IMR-90 (cell line): ENCODE data around the gene USP50. TPM values are rescaled to one million over a fixed set of nuclear protein-coding genes. Genes with fewer than 3 reads are reported as not detected.

Source experiments
- ATAC-seq: fragments of 200-7000 bp; cut with Tn5 transposase; 2 replicates; pipeline ENCODE4 v1.9.1; 2020; ENCODE audit warnings: low read depth, mild to moderate bottlenecking, moderate library complexity
- BruUV-seq: library from RNA; stranded (reverse); fragments of 400-500 nt; replicated peaks from 2 replicates; lab custom pipeline; 2021; lab: Mats Ljungman, UMichigan
- CTCF ChIA-PET: fragments of 300-600 bp; formaldehyde crosslinking; extraction: SDS; loops from one replicate; lab custom pipeline; 2021; ENCODE audit warnings: antibody characterized with exemption; lab: Yijun Ruan, JAX
- POLR2A ChIA-PET: fragments of 300-600 bp; sonication (Branson Sonifier 250); formaldehyde crosslinking; loops from one replicate; lab custom pipeline; 2022; ENCODE audit warnings: antibody characterized with exemption; ENCODE audit not compliant: unreplicated experiment; lab: Charles Lee
- DNase-seq: peaks from one replicate; pipeline ENCODE4 v3.0.0; 2013
- H2AFZ ChIP-seq: replicated peaks from 2 replicates; pipeline ENCODE3; 2013; ENCODE audit warnings: low read length, mild to moderate bottlenecking; ENCODE audit not compliant: poor library complexity
- H2AK5ac ChIP-seq: 2 replicates; pipeline ENCODE4 v1.6.1; 2013; ENCODE audit warnings: low read depth, low read length, inconsistent platforms
- H2AK9ac ChIP-seq: replicated peaks from 2 replicates; pipeline ENCODE3; 2013; ENCODE audit warnings: mild to moderate bottlenecking, low read depth, low read length, moderate library complexity; ENCODE audit not compliant: poor library complexity
- H2BK120ac ChIP-seq: 2 replicates; pipeline ENCODE4 v1.6.1; 2013; ENCODE audit warnings: low read depth, low read length, inconsistent platforms
- H2BK15ac ChIP-seq: 3 replicates; pipeline ENCODE4 v1.6.1; 2013; ENCODE audit warnings: low read depth, low read length, inconsistent platforms
- H2BK20ac ChIP-seq: 2 replicates; pipeline ENCODE4 v1.6.1; 2013; ENCODE audit warnings: low read depth, mild to moderate bottlenecking, inconsistent platforms, low read length, moderate library complexity
- H2BK5ac ChIP-seq: 2 replicates; pipeline ENCODE4 v1.6.1; 2013; ENCODE audit warnings: mild to moderate bottlenecking, low read depth, low read length, inconsistent platforms; ENCODE audit not compliant: poor library complexity, severe bottlenecking
- H3K14ac ChIP-seq: replicated peaks from 2 replicates; pipeline ENCODE4 v1.6.1; 2013; ENCODE audit warnings: low read depth, low read length, inconsistent platforms
- H3K18ac ChIP-seq: 2 replicates; pipeline ENCODE4 v1.6.1; 2013; ENCODE audit warnings: low read depth, low read length, control low read depth
- H3K23ac ChIP-seq: 2 replicates; pipeline ENCODE4 v1.6.1; 2013; ENCODE audit warnings: low read depth, low read length, inconsistent platforms
- H3K27ac ChIP-seq: 2 replicates; pipeline ENCODE4 v1.5.1; 2013; ENCODE audit warnings: mild to moderate bottlenecking, control low read depth, low read length; ENCODE audit not compliant: insufficient read depth
- H3K27me3 ChIP-seq: 2 replicates; pipeline ENCODE4 v1.6.1; 2013; ENCODE audit warnings: low read length; ENCODE audit not compliant: control insufficient read depth, insufficient read depth
- H3K36me3 ChIP-seq: 2 replicates; pipeline ENCODE4 v1.6.1; 2013; ENCODE audit warnings: low read length, mixed read lengths; ENCODE audit not compliant: control insufficient read depth, insufficient read depth
- H3K4ac ChIP-seq: 2 replicates; pipeline ENCODE4 v1.6.1; 2013; ENCODE audit warnings: low read depth, low read length, inconsistent platforms
- H3K4me1 ChIP-seq: 2 replicates; pipeline ENCODE4 v1.6.1; 2013; ENCODE audit warnings: low read length, mixed read lengths; ENCODE audit not compliant: control insufficient read depth, insufficient read depth
- H3K4me2 ChIP-seq: 2 replicates; pipeline ENCODE4 v1.6.1; 2013; ENCODE audit warnings: low read depth, mild to moderate bottlenecking, control low read depth, low read length, moderate library complexity
- H3K4me3 ChIP-seq: 2 replicates; pipeline ENCODE4 v1.5.1; 2013; ENCODE audit warnings: low read depth, mild to moderate bottlenecking, control low read depth, low read length, moderate library complexity; ENCODE audit not compliant: insufficient read depth
- H3K56ac ChIP-seq: 2 replicates; pipeline ENCODE4 v1.6.1; 2013; ENCODE audit warnings: low read length, inconsistent platforms; ENCODE audit not compliant: insufficient read depth; ENCODE audit errors: extremely low read depth
- H3K79me1 ChIP-seq, 2 experiments: 2 replicates each; pipeline ENCODE4 v1.6.1; 2013; ENCODE audit warnings: low read length in 2 of 2, inconsistent platforms in 1 of 2, low read depth in 1 of 2
- H3K9ac ChIP-seq: 2 replicates; pipeline ENCODE4 v1.6.1; 2013; ENCODE audit warnings: low read depth, low read length, control low read depth
- H3K9me1 ChIP-seq: 2 replicates; pipeline ENCODE4 v1.6.1; 2013; ENCODE audit warnings: low read length, inconsistent platforms; ENCODE audit not compliant: insufficient read depth
- H3K9me3 ChIP-seq: 2 replicates; pipeline ENCODE4 v1.6.1; 2013; ENCODE audit warnings: low read length; ENCODE audit not compliant: control insufficient read depth, insufficient read depth
- H4K20me1 ChIP-seq: 2 replicates; pipeline ENCODE4 v1.6.1; 2013; ENCODE audit warnings: low read length, inconsistent platforms; ENCODE audit not compliant: insufficient read depth
- H4K5ac ChIP-seq: 2 replicates; pipeline ENCODE4 v1.6.1; 2013; ENCODE audit warnings: mild to moderate bottlenecking, low read depth, low read length, control low read depth
- H4K8ac ChIP-seq, 2 experiments: 2 replicates each; pipeline ENCODE4 v1.6.1; 2013; ENCODE audit warnings: low read depth in 2 of 2, low read length in 2 of 2, control low read depth in 1 of 2, inconsistent platforms in 1 of 2
- H4K91ac ChIP-seq: 2 replicates; pipeline ENCODE4 v1.6.1; 2013; ENCODE audit warnings: low read depth, low read length, inconsistent platforms; ENCODE audit not compliant: insufficient read depth
- CEBPB ChIP-seq: IDR thresholded peaks from 2 replicates; pipeline ENCODE4 v1.6.1; 2012; ENCODE audit warnings: low read depth, low read length, improper control_type of control experiment
- CTCF ChIP-seq: conservative IDR thresholded peaks from 2 replicates; pipeline ENCODE4 v1.5.1; 2012; ENCODE audit warnings: mild to moderate bottlenecking, low read depth, low read length, improper control_type of control experiment
- dilution Hi-C: fragments of 300-500 bp; cut with HindIII; formaldehyde crosslinking; loops from one replicate; pipeline ENCODE4 v1.14.3; 2018; ENCODE audit warnings: low sequenced_read_pairs; ENCODE audit not compliant: unreplicated experiment
- in situ Hi-C: fragments of 300-500 bp; cut with MboI; formaldehyde crosslinking; loops from 3 replicates; pipeline ENCODE4 v1.14.3; 2019; ENCODE audit warnings: low sequenced_read_pairs, inconsistent platforms, mixed read lengths
- intact Hi-C: fragments of 100-400 bp; cut with micrococcal nuclease; formaldehyde crosslinking; loops from 2 replicates; pipeline ENCODE4 v1.10.0; 2022
- microRNA-seq, 2 experiments: library from miRNA; stranded (forward) in 1 of 2; unstranded in 1 of 2; fragments of 10-50 nt in 1 of 2; fragments of <30 nt in 1 of 2; gene quantifications in 1 of 2; microRNA quantifications in 1 of 2; one replicate each; pipeline versions ENCODE3 to v1.1.0; 2013 to 2020; ENCODE audit not compliant: insufficient read depth in 1 of 2, insufficient read length in 1 of 2, unreplicated experiment in 1 of 2
- polyA plus RNA-seq, 3 experiments: library from polyadenylated mRNA; depleted of rRNA; stranded (reverse); fragments of >200 nt; gene quantifications; 2 replicates each; pipeline ENCODE4 v1.2.3, GENCODE V29; 2012; ENCODE audit warnings: low replicate concordance in 1 of 3
- small RNA-seq, 5 experiments: library from RNA; depleted of rRNA; stranded (forward); fragments of <200 nt; gene quantifications; one replicate each; pipeline ENCODE3, GENCODE V24; 2012
- total RNA-seq: library from RNA; depleted of rRNA; stranded (reverse); fragments of >200 nt; gene quantifications from 2 replicates; pipeline ENCODE4 v1.2.3, GENCODE V29; 2012; rRNA removed

USP50 gene
- total and polyA plus RNA-seq, 2 of the 4 experiments (the other 2 are of a cell fraction): not detected

GRCh38 chr15:50452927-50453326 lies 93.5 kb downstream of the USP50 start:
- Histone ChIP-seq H3K4ac (no peak overlapping the region), H2BK15ac (no peak overlapping the region), H3K18ac (no peak overlapping the region), H3K27me3 (no peaks in the 10 kb centered on the region), H4K91ac (no peak overlapping the region), H2BK120ac (no peak overlapping the region), H3K36me3 (peaks cover 9% of the 10 kb centered on the region), H3K56ac (no peak overlapping the region), H3K4me1 (peaks cover 5% of the 10 kb centered on the region), H3K27ac (no peak overlapping the region), H3K9me1 (no peaks in the 10 kb centered on the region), H2AK9ac (no peak overlapping the region), H3K23ac (no peak overlapping the region), H4K8ac (no peak overlapping the region), H2AFZ (no peak overlapping the region), H2BK20ac (no peak overlapping the region), H2AK5ac (no peak overlapping the region), H3K14ac (no peak overlapping the region), H4K20me1 (no peaks in the 10 kb centered on the region), H4K5ac (no peak overlapping the region), H3K4me3 (no peak overlapping the region), H3K9ac (no peak overlapping the region), H3K9me3 (no peaks in the 10 kb centered on the region), H2BK5ac (no peak overlapping the region), H3K79me1 (peaks cover 6 to 36% of the 10 kb centered on the region in 2 experiments; a peak in 3 of 4 replicates), H3K4me2 (no peak overlapping the region)
- dilution Hi-C loops (no loop called here), in situ Hi-C loops (no loop called here), intact Hi-C loops (loop anchor here (5.0 kb wide), 1 partner anchor 96 kb away; the partner anchor contains the start of gene GABPB1)
- no TSS peak for BruUV-seq
- POLR2A ChIA-PET: no interaction called here
- CTCF ChIA-PET: no interaction called here
- peak; percentile 82 for ATAC-seq
- peak; percentile 59 for DNase-seq
- TF ChIP-seq CTCF (no peak), CEBPB (peak; percentile 67)

Small RNAs within 50 kb of the gene (microRNA-seq; reads per million reads assigned to microRNA genes)
- gene RNA5SP395 (ENCODE audit: insufficient read depth, insufficient read length): 6.2 reads per million

Small RNAs within 50 kb of the gene (small RNA-seq; reads per million reads assigned to genes)
- 0 to 0.60 (median 0.08) reads per million in 5 experiments for gene RNA5SP395

Other genes starting within 250 kb of the USP50 start
- gene GABPB1, start 191.5 kb downstream of the USP50 start, total RNA-seq: 76.4 and 89.3 TPM in 2 replicates
- gene GABPB1, start 191.5 kb downstream of the USP50 start, polyA plus RNA-seq (2012; rRNA removed): 23.4 and 26.3 TPM in 2 replicates
- gene USP8, start 122.3 kb downstream of the USP50 start, total RNA-seq: 52.2 and 61.7 TPM in 2 replicates
- 18.9 and 25.4 TPM in 2 replicates for gene USP8, start 122.3 kb downstream of the USP50 start, polyA plus RNA-seq (2012; rRNA removed)
- gene TRPM7, start 140.1 kb upstream of the USP50 start, total RNA-seq: 27.8 and 49.4 TPM in 2 replicates
- 6.9 and 10.6 TPM in 2 replicates for gene TRPM7, start 140.1 kb upstream of the USP50 start, polyA plus RNA-seq (2012; rRNA removed)
- 53.8 and 82.5 TPM in 2 replicates for gene SPPL2A, start 219.0 kb upstream of the USP50 start, total RNA-seq
- 20.7 and 29.2 TPM in 2 replicates for gene SPPL2A, start 219.0 kb upstream of the USP50 start, polyA plus RNA-seq (2012; rRNA removed)